Prostate gland (tissue), 2 donors: ENCODE results near the gene ITGBL1. TPM values are rescaled to one million over a fixed set of nuclear protein-coding genes. Genes with fewer than 3 reads are reported as not detected.

ENCODE experiments used
- DNase-seq: peaks from one replicate; pipeline ENCODE4 v3.0.0-alpha.2; 2019; ENCODE audit warnings: low spot score
- H3K27ac ChIP-seq, 2 donors: fragments of 200-600 bp; sonication (generic); 2 replicates each; pipeline ENCODE4 v1.5.1; 2017 to 2019
- H3K27me3 ChIP-seq: fragments of 200-600 bp; sonication (generic); replicated peaks from 2 replicates; pipeline ENCODE4 v1.5.1; 2019; ENCODE audit not compliant: insufficient read depth
- H3K36me3 ChIP-seq, 2 donors: fragments of 200-600 bp; sonication (generic); 1 replicate in 1 of 2; 2 replicates in 1 of 2; pipeline versions ENCODE4 v1.5.1 to v1.8.1; 2017 to 2019
- H3K4me1 ChIP-seq: fragments of 200-600 bp; sonication (generic); replicated peaks from 2 replicates; pipeline ENCODE4 v1.5.1; 2019
- H3K4me3 ChIP-seq, 2 donors: fragments of 200-600 bp; sonication (generic); 2 replicates each; pipeline ENCODE4 v1.5.1; 2017 to 2019
- H3K9me3 ChIP-seq: fragments of 200-600 bp; sonication (generic); 2 replicates; pipeline ENCODE4 v1.5.1; 2017
- CTCF ChIP-seq, 4 experiments: fragments of 200-600 bp in 2 of 4; fragments of 450-650 bp in 2 of 4; sonication (generic) in 2 of 4; IDR thresholded peaks; 1 replicate in 3 of 4; 2 replicates in 1 of 4; pipeline ENCODE4 v1.5.1; 2016 to 2019; ENCODE audit warnings: antibody characterized with exemption in 4 of 4, mild to moderate bottlenecking in 2 of 4, moderate library complexity in 2 of 4
- POLR2A ChIP-seq: fragments of 450-650 bp; IDR thresholded peaks from one replicate; pipeline ENCODE4 v1.6.1; 2016; ENCODE audit warnings: antibody characterized with exemption, mild to moderate bottlenecking
- POLR2AphosphoS5 ChIP-seq: sonication (generic); formaldehyde crosslinking; IDR thresholded peaks from one replicate; pipeline ENCODE4 v1.6.1; 2017; ENCODE audit warnings: antibody characterized with exemption
- WGBS: methylation state at CpG from one replicate; pipeline ENCODE4 v1.1.5; 2018; 5-methylcytosine and 5-hydroxymethylcytosine counted together
- intact Hi-C: fragments of 100-400 bp; cut with DNase I; formaldehyde crosslinking; loops from one replicate; pipeline ENCODE4 v1.14.2; 2022
- total RNA-seq, 2 donors: library from RNA; depleted of rRNA; stranded (reverse); fragments of >200 nt; gene quantifications; one replicate each; pipeline ENCODE4 v1.1.0, GENCODE V29; 2016

Gene ITGBL1
- 1 to 10 TPM in 1 of 2 donors, under 1 TPM in 1; 0.09 to 9.0 TPM for total RNA-seq

DNA sequence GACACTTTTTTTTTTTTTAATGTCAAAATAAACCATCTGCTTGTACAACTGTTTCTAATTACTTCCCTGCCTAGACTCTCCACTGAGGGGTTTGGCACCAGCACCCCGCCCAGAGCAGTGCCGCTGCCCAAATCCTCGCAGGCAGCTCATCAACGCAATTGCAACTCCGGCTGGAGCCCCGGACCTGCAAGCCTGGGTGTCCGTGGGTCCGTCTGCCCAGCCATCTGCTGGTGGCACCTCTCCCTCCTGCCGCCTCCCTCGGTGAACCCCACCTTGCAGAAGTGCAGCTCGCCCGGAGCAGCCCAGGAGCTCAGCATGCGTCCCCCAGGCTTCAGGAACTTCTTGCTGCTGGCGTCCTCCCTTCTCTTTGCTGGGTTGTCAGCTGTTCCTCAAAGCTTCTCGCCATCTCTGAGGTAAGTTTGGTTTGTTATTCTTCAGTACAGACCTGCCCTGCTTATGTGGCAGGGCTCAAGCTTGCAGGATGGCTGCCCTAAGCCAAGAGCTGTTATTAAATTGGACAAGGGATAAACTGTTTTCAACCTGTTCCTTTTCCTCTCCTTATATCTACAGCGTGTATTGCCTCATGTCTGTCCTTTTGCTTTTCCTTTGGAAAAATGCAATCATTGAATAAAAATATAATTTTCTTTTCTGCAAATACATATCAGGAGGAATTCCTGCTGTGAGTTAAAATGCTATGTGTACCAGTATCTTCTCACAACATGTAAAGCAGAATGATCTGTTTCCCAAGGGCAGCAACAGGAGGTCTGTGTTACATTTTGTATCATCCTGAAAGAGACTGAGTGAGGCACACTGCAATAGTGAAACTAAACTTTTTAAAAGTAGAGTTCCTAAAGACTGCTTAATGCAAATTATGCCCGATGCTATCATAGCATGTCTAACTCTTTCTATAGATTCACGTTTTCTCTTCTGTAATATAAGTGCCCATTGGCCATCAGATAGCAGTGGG lies at the start of gene ITGBL1:
TSS of gene ITGBL1 (plus strand) at position 157 of the 967 bp plus-strand sequence. CDS start at position 316, 159 bp downstream.
- TF ChIP-seq POLR2AphosphoS5 = no peak
- TF ChIP-seq POLR2A = no peak
- TF ChIP-seq CTCF (IDR thresholded peaks at IDR 0.05) = no peak
- H3K27me3 ChIP-seq = no peaks in the 10 kb centered on the region
- H3K9me3 ChIP-seq = no peaks in the 10 kb centered on the region
- intact Hi-C loops = no loop called here
- DNase-seq = no peak
- peak within 1 kb of the TSS; percentile 17 to 28 for H3K4me3 ChIP-seq
- WGBS = 49% methylated on average over 18 of the region's 18 CpGs
- H3K27ac ChIP-seq = no peak within 1 kb of the TSS
- no peaks in the 10 kb centered on the region for H3K4me1 ChIP-seq
- no peaks in the 10 kb centered on the region for H3K36me3 ChIP-seq

- DNase-seq = no peak
- H3K4me1 ChIP-seq = no peaks in the 10 kb centered on the region
- no peak overlapping the region for H3K27ac ChIP-seq
- H3K4me3 ChIP-seq = no peak overlapping the region
- intact Hi-C loops = no loop called here
- TF ChIP-seq POLR2A = no peak
- TF ChIP-seq CTCF (IDR thresholded peaks at IDR 0.05) = no peak
- no peak for TF ChIP-seq POLR2AphosphoS5
- H3K27me3 ChIP-seq = no peaks in the 10 kb centered on the region
- no peaks in the 10 kb centered on the region for H3K36me3 ChIP-seq
- no peaks in the 10 kb centered on the region for H3K9me3 ChIP-seq
- 80% methylated on average over 1 of the region's 1 CpG for WGBS
Observed at GRCh38 chr13:101406791-101407190, 45.7 kb upstream of the ITGBL1 start.

DNA sequence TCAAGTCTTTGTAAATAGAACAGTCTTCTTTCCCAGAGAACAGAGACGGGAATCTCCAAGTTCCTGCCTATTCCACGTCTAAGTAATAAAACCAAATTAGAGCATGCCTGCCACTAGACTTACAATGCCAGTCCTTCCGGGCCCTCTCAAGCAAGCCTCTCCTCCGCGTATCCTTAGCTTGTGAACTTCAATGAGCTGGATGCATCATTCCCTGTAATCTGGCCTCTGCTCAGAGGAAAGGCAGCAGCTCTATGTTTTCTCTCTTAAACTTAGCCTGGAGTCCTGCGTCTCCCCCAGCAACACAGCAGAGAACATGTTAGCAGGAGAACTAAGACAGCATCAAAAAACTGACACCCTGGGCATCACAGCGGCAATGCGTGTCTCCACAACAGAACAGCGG lies 44.3 kb upstream of the ITGBL1 start:
- no peak for TF ChIP-seq CTCF (IDR thresholded peaks at IDR 0.05)
- TF ChIP-seq POLR2A = no peak
- no peak for TF ChIP-seq POLR2AphosphoS5
- H3K4me1 ChIP-seq = no peaks in the 10 kb centered on the region
- H3K27ac ChIP-seq = no peak overlapping the region
- no peaks in the 10 kb centered on the region for H3K36me3 ChIP-seq
- no peak overlapping the region for H3K4me3 ChIP-seq
- intact Hi-C loops = no loop called here
- WGBS = 59% methylated on average over 9 of the region's 9 CpGs
- DNase-seq = no peak
- no peaks in the 10 kb centered on the region for H3K9me3 ChIP-seq
- no peaks in the 10 kb centered on the region for H3K27me3 ChIP-seq

DNA sequence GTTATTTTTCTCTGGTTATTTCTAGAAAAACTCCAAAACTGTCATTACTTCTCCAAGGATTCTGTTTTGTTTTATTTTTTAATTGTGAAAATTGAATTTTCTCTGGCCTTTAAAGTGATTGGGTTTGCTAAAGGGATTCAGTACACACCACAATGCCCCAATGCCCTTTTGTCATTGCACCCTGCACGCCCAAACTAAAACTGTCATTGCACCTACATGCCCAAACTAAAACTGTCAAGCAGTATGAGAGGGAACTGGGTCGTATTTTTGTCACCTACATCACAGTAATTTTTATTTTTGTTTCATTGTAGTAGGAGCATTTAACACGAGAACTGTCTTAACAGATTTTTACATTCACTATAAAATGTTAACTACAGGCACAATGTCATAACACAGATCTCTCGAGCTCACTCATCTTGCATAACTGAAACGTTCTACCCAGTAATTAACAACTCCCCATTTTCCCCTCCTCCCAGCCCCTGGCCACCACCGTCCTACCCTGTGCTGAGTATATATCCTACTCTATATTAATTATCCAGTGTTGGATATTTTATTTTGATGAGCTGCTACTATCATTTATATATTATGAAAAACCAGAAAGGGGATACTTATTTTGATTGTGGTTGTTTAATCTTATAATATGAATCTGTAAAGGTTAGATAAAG lies 43.4 kb upstream of the ITGBL1 start:
- Histone ChIP-seq H3K4me1 (no peaks in the 10 kb centered on the region), H3K9me3 (no peaks in the 10 kb centered on the region), H3K36me3 (no peaks in the 10 kb centered on the region), H3K27me3 (no peaks in the 10 kb centered on the region), H3K27ac (no peak overlapping the region), H3K4me3 (no peak overlapping the region)
- intact Hi-C loops = no loop called here
- TF ChIP-seq POLR2AphosphoS5 (no peak), POLR2A (no peak), CTCF (IDR thresholded peaks at IDR 0.05) (no peak)
- 31% methylated on average over 6 of the region's 6 CpGs for WGBS
- no peak for DNase-seq
